Progenitor cell of endocrine pancreas (in vitro differentiated cells): ENCODE measurements around the gene ZNF8. TPM values are rescaled to one million over a fixed set of nuclear protein-coding genes. Genes with fewer than 3 reads are reported as not detected.

Source experiments
- DNase-seq: peaks from one replicate; pipeline ENCODE4 v3.0.0; 2021; ENCODE audit warnings: low spot score; ENCODE audit not compliant: unreplicated experiment
- H3K27ac Mint-ChIP-seq: 2 replicates; pipeline ENCODE4 v1.8.0; 2021; ENCODE audit warnings: mild to moderate bottlenecking, moderate library complexity, mixed read lengths
- H3K27me3 Mint-ChIP-seq: 2 replicates; pipeline ENCODE4 v1.8.0; 2021; ENCODE audit warnings: mixed read lengths
- H3K36me3 Mint-ChIP-seq: 2 replicates; pipeline ENCODE4 v1.8.0; 2022; ENCODE audit warnings: mixed read lengths; ENCODE audit not compliant: insufficient read depth
- H3K4me1 Mint-ChIP-seq: 2 replicates; pipeline ENCODE4 v1.8.0; 2021; ENCODE audit warnings: low read depth, mixed read lengths
- H3K4me3 Mint-ChIP-seq: 2 replicates; pipeline ENCODE4 v1.8.0; 2021; ENCODE audit warnings: low read depth, mild to moderate bottlenecking, moderate library complexity, mixed read lengths
- H3K9me3 Mint-ChIP-seq: 2 replicates; pipeline ENCODE4 v1.8.0; 2021; ENCODE audit warnings: low read depth, mixed read lengths
- total RNA-seq: library from RNA; stranded (reverse); gene quantifications from 2 replicates; pipeline ENCODE4 v1.2.1, GENCODE V29; 2021
- TF ChIP-seq, protein P1 (sequence below): fragments of 200-600 bp; sonication (generic); IDR thresholded peaks from one replicate; pipeline ENCODE4 v1.5.0; 2021; ENCODE audit warnings: antibody characterized with exemption, mild to moderate bottlenecking; ENCODE audit not compliant: unreplicated experiment

The ZNF8 gene
- total RNA-seq, 1 donor from 2014 or later, result 18.2 TPM

DNA sequence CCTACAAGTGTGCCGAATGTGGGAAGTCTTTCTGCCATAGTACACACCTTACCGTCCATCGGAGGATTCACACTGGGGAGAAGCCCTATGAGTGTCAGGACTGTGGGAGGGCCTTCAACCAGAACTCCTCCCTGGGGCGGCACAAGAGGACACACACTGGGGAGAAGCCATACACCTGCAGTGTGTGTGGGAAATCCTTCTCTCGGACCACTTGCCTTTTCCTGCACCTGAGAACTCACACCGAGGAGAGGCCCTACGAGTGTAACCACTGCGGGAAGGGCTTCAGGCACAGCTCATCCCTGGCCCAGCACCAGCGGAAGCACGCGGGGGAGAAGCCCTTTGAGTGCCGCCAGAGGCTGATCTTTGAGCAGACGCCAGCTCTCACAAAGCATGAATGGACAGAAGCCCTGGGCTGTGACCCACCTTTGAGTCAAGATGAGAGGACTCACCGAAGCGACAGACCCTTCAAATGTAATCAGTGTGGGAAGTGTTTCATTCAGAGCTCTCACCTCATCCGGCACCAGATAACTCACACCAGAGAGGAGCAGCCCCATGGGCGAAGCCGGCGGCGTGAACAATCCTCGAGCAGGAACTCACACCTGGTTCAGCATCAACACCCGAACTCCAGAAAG, 16.1 kb downstream of the ZNF8 start:
- peaks cover 62% of the 10 kb centered on the region for H3K36me3 Mint-ChIP-seq
- H3K27ac Mint-ChIP-seq, result no peak overlapping the region
- peaks cover 16% of the 10 kb centered on the region for H3K9me3 Mint-ChIP-seq
- H3K4me3 Mint-ChIP-seq, result no peak overlapping the region
- TF ChIP-seq, protein P1, sequence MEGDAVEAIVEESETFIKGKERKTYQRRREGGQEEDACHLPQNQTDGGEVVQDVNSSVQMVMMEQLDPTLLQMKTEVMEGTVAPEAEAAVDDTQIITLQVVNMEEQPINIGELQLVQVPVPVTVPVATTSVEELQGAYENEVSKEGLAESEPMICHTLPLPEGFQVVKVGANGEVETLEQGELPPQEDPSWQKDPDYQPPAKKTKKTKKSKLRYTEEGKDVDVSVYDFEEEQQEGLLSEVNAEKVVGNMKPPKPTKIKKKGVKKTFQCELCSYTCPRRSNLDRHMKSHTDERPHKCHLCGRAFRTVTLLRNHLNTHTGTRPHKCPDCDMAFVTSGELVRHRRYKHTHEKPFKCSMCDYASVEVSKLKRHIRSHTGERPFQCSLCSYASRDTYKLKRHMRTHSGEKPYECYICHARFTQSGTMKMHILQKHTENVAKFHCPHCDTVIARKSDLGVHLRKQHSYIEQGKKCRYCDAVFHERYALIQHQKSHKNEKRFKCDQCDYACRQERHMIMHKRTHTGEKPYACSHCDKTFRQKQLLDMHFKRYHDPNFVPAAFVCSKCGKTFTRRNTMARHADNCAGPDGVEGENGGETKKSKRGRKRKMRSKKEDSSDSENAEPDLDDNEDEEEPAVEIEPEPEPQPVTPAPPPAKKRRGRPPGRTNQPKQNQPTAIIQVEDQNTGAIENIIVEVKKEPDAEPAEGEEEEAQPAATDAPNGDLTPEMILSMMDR, result no peak
- H3K27me3 Mint-ChIP-seq, result no peaks in the 10 kb centered on the region
- no peak for DNase-seq
- H3K4me1 Mint-ChIP-seq, result no peaks in the 10 kb centered on the region

DNA sequence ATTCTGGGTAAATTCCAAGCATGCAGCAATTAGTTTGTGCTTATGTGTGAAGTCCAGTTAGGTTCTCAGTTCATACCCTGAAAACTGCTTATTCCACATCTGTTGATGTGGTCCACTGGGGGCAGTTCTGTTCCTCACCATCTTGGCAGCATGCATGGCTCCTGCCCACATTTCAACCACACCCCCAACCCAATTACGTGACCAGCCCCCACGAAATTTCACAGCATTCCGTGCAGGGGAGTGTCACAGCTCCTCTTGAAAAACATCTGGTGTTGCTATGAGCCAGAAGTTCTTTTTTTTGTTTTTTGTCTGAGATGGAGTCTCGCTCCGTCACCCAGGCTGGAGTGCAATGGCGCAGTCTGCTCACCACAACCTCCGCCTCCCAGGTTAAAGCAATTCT, 17.3 kb downstream of the ZNF8 start:
- no peak for DNase-seq
- Mint-ChIP-seq H3K4me3 (no peak overlapping the region), H3K27ac (no peak overlapping the region), H3K4me1 (no peaks in the 10 kb centered on the region), H3K36me3 (peaks cover 62% of the 10 kb centered on the region), H3K9me3 (peaks cover 16% of the 10 kb centered on the region), H3K27me3 (no peaks in the 10 kb centered on the region)
- TF ChIP-seq, protein P1, result no peak

DNA sequence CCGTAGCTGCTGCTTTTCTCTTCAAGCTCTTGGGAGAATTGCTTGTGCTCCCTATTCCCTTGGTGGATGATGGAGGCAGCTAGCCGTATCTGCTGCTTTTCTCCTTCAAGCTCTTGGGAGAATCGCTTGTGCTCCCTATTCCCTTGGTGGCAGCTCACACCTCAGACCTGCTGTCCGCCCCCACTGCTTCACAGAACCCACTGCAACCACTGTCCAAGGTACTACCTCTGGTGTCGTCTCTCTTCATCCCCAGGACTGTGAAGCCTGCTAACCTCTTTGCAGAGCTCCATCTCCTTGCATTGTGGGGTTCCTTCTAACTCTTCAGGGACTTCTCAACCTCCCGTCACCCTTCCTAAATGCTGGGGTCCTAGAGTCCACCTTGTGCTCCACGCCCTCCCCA, 21.9 kb downstream of the ZNF8 start:
- Mint-ChIP-seq H3K9me3 (no peaks in the 10 kb centered on the region), H3K36me3 (peaks cover 22% of the 10 kb centered on the region), H3K4me3 (no peak overlapping the region), H3K27ac (peak overlapping the region; percentile 41), H3K27me3 (no peaks in the 10 kb centered on the region), H3K4me1 (peaks cover 12% of the 10 kb centered on the region)
- no peak for DNase-seq
- TF ChIP-seq, protein P1, result no peak

DNA sequence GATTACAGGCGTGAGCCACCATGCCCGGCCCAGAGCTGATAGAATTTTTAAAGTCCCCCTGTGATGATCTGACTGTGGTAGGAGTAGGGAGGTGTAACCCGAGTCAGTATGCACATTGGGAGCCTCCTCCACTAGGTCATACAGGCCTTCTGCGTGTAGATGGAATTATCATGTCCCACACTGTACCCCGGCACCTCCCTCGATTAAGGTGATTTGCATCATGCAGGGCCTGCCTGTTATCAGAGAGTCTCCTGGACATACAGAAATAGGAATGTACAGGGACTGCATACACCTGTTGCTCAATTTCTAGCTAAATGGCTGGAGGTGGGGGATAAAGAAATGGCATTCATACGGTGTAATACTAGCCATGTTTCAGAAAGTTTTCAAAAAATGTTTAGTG, 25.5 kb downstream of the ZNF8 start:
- Mint-ChIP-seq H3K36me3 (peaks cover 23% of the 10 kb centered on the region), H3K4me3 (peak overlapping the region; percentile 100), H3K9me3 (no peaks in the 10 kb centered on the region), H3K27me3 (no peaks in the 10 kb centered on the region), H3K4me1 (peaks cover 24% of the 10 kb centered on the region), H3K27ac (peak overlapping the region; percentile 97)
- TF ChIP-seq, protein P1, result no peak
- DNase-seq, result no peak

DNA sequence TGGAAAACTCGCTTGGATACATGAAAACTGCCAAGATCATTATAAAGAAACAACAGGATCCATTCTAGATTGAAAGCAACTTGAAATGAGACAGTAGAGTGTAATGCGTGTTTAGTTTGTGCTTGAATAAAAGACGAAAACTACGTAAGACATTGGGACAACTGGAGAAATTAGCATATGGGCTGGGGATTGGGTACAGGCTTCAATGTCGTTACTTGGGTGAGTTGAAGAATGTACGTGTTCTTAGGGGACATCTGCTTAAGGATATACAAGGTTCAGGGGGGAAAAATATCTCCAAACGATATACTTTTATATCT, 26.0 kb downstream of the ZNF8 start:
- no peak for DNase-seq
- no peaks in the 10 kb centered on the region for H3K27me3 Mint-ChIP-seq
- TF ChIP-seq, protein P1, result no peak
- H3K4me1 Mint-ChIP-seq, result peaks cover 24% of the 10 kb centered on the region
- peak overlapping the region; percentile 97 for H3K27ac Mint-ChIP-seq
- peak overlapping the region; percentile 100 for H3K4me3 Mint-ChIP-seq
- H3K36me3 Mint-ChIP-seq, result peaks cover 26% of the 10 kb centered on the region
- no peaks in the 10 kb centered on the region for H3K9me3 Mint-ChIP-seq
